Tibial nerve (tissue), 4 donors: Measurements from ENCODE around the gene KDM5B. TPM values are rescaled to one million over a fixed set of nuclear protein-coding genes. Genes with fewer than 3 reads are reported as not detected.
A peak's percentile ranks its signal among the peaks of the same experiment; 100 is the strongest.

Source experiments
- DNase-seq, 2 donors: peaks; one replicate each; pipeline ENCODE4 v3.0.0-alpha.2; 2019; ENCODE audit warnings: low spot score in 2 of 2
- H3K27ac ChIP-seq, 4 donors: fragments of 200-600 bp; sonication (generic) in 3 of 4; one replicate each; pipeline ENCODE4 v1.5.1; 2017 to 2019; ENCODE audit warnings: mild to moderate bottlenecking in 1 of 4
- H3K27me3 ChIP-seq, 2 donors: fragments of 200-600 bp; sonication (generic) in 1 of 2; one replicate each; pipeline versions ENCODE4 v1.5.1 to v1.6.0; 2017 to 2019
- H3K36me3 ChIP-seq, 3 donors: fragments of 200-600 bp; sonication (generic); one replicate each; pipeline ENCODE4 v1.5.1; 2018 to 2019
- H3K4me1 ChIP-seq, 4 donors: fragments of 200-600 bp; sonication (generic) in 3 of 4; one replicate each; pipeline ENCODE4 v1.5.1; 2017 to 2019
- H3K4me3 ChIP-seq, 4 donors: fragments of 200-600 bp; sonication (generic) in 3 of 4; one replicate each; pipeline ENCODE4 v1.5.1; 2017 to 2019; ENCODE audit warnings: mild to moderate bottlenecking in 1 of 4, moderate library complexity in 1 of 4
- H3K9me3 ChIP-seq, 4 donors: fragments of 200-600 bp; sonication (generic) in 3 of 4; one replicate each; pipeline ENCODE4 v1.5.1; 2017 to 2019
- CTCF ChIP-seq, 5 experiments: fragments of 200-600 bp in 3 of 5; fragments of 450-650 bp in 2 of 5; sonication (generic) in 3 of 5; IDR thresholded peaks; one replicate each; pipeline ENCODE4 v1.5.1; 2016 to 2019; ENCODE audit warnings: antibody characterized with exemption in 5 of 5, mild to moderate bottlenecking in 3 of 5, moderate library complexity in 2 of 5
- EP300 ChIP-seq, 2 donors: sonication (generic); formaldehyde crosslinking; IDR thresholded peaks; one replicate each; pipeline ENCODE4 v1.6.1; 2017; ENCODE audit warnings: antibody characterized with exemption in 2 of 2, mild to moderate bottlenecking in 1 of 2
- POLR2A ChIP-seq, 2 donors: fragments of 450-650 bp; IDR thresholded peaks; one replicate each; pipeline ENCODE4 v1.6.1; 2017; ENCODE audit warnings: antibody characterized with exemption in 2 of 2, mild to moderate bottlenecking in 2 of 2, moderate library complexity in 2 of 2
- WGBS, 2 donors: methylation state at CpG; one replicate each; pipeline ENCODE4 v1.1.5; 2018; 5-methylcytosine and 5-hydroxymethylcytosine counted together
- total RNA-seq, 4 donors: library from RNA; depleted of rRNA; stranded (reverse); fragments of >200 nt; gene quantifications; one replicate each; pipeline ENCODE4 v1.1.0, GENCODE V29; 2016

KDM5B gene
- total RNA-seq, 4 donors from 2014 or later: 39.8 to 61.5 (median 41.2) TPM

- H3K4me3 ChIP-seq: no peak overlapping the region
- TF ChIP-seq EP300 (IDR thresholded peaks at IDR 0.05) (no peak), CTCF (IDR thresholded peaks at IDR 0.05) (no peak), POLR2A (IDR thresholded peaks at IDR 0.05) (no peak)
- H3K27me3 ChIP-seq: peaks cover 0 to 42% of the 10 kb centered on the region in 2 donors
- DNase-seq: no peak
- H3K4me1 ChIP-seq: no peaks in the 10 kb centered on the region
- WGBS, 2 donors: 52 to 62% methylated on average over 5 of the region's 5 CpGs
- H3K36me3 ChIP-seq: no peaks in the 10 kb centered on the region
- no peak overlapping the region for H3K27ac ChIP-seq
- no peaks in the 10 kb centered on the region for H3K9me3 ChIP-seq
Observed at GRCh38 chr1:202694314-202694713, 113.9 kb downstream of the KDM5B start.

GRCh38 chr1:202692959-202693555 lies 115.2 kb downstream of the KDM5B start:
- H3K4me3 ChIP-seq: no peak overlapping the region
- H3K27me3 ChIP-seq: peaks cover 0 to 41% of the 10 kb centered on the region in 2 donors
- H3K4me1 ChIP-seq: no peaks in the 10 kb centered on the region
- DNase-seq: peak; percentile 27 to 75
- TF ChIP-seq POLR2A (IDR thresholded peaks at IDR 0.05): no peak
- peak in 3 of 5 experiments; percentile 34 to 44 (median 43) for TF ChIP-seq CTCF (IDR thresholded peaks at IDR 0.05)
- TF ChIP-seq EP300 (IDR thresholded peaks at IDR 0.05): no peak
- no peak overlapping the region for H3K27ac ChIP-seq
- 36 to 40% methylated on average over 3 of the region's 3 CpGs for WGBS, 2 donors
- H3K9me3 ChIP-seq: no peaks in the 10 kb centered on the region
- H3K36me3 ChIP-seq: no peaks in the 10 kb centered on the region

GRCh38 chr1:202691816-202692215 lies 116.4 kb downstream of the KDM5B start:
- H3K4me3 ChIP-seq: no peak overlapping the region
- H3K27me3 ChIP-seq: peaks cover 0 to 40% of the 10 kb centered on the region in 2 donors
- no peak overlapping the region for H3K27ac ChIP-seq
- WGBS, 2 donors: 42 to 57% methylated on average over 2 of the region's 2 CpGs
- TF ChIP-seq CTCF (IDR thresholded peaks at IDR 0.05): no peak
- H3K9me3 ChIP-seq: no peaks in the 10 kb centered on the region
- H3K36me3 ChIP-seq: no peaks in the 10 kb centered on the region
- H3K4me1 ChIP-seq: no peaks in the 10 kb centered on the region
- no peak for DNase-seq

GRCh38 chr1:202689493-202690342 lies 118.5 kb downstream of the KDM5B start:
- 67 to 70% methylated on average over 9 of the region's 9 CpGs for WGBS, 2 donors
- peaks cover 0 to 42% of the 10 kb centered on the region in 2 donors for H3K27me3 ChIP-seq

More at GRCh38 chr1:202689493-202690342, 118.5 kb downstream of the KDM5B start:
- H3K4me1 ChIP-seq: no peaks in the 10 kb centered on the region
- TF ChIP-seq EP300 (IDR thresholded peaks at IDR 0.05) (no peak), CTCF (IDR thresholded peaks at IDR 0.05) (no peak), POLR2A (IDR thresholded peaks at IDR 0.05) (no peak)
- H3K4me3 ChIP-seq: no peak overlapping the region
- no peaks in the 10 kb centered on the region for H3K36me3 ChIP-seq
- H3K27ac ChIP-seq: no peak overlapping the region
- no peaks in the 10 kb centered on the region for H3K9me3 ChIP-seq
- no peak for DNase-seq
